ENCODE measurements around the gene RAD21L1. TPM values are rescaled to one million over a fixed set of nuclear protein-coding genes. Genes with fewer than 3 reads are reported as not detected.

RAD21L1 gene
- total RNA-seq, 2 donors from 2014 or later, result not detected

DNA sequence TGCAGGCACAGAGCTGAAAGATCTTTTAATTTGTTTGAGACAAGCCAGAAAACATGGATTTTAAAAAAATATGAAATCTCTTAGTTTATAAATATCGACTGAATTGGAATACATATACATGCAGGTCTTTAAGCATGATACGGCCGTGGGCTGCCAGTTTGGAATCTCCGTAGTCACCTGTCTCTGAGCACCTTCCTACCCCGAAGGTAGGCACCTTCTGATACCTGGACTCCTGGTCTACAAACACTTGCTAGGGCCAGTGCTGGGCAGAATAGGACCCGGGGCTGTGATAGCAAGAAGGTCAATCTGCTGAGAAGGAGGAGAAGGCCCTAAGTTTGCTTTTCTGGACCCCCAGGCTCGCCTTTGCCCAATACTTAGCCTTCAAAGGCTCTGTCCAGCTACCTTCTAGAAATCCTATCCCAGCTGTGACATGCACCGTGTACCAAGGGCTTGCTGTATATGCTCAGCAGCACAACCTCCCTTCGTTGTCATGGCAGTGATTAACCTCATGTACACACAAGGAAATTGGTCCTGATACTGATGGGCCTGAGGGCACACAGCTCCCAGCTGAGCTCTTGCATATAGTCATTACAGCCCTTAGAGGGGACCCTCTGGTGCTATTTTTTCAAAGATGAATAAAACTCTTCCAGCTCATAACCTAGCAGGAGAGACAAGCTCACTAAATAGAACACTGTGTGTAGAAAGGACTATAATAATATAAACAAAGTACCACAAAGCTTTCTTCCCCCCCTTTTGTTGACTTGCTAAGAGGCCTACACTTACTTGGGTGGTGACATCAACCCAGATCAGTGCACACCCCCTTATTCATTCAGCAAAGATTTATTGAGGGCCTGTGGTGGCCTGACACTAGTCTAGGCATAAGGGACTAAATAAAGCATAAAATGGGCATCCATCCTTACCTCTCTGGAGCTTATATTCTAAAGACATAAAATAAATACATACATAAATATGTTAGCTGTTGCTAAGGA lies 58.0 kb downstream of the RAD21L1 start:
- Histone ChIP-seq H3K36me3 (no peaks in the 10 kb centered on the region), H3K27ac (no peak overlapping the region), H3K4me1 (no peaks in the 10 kb centered on the region), H3K4me3 (no peak overlapping the region), H3K9me3 (no peaks in the 10 kb centered on the region), H3K27me3 (no peaks in the 10 kb centered on the region)
- TF ChIP-seq, protein P1, sequence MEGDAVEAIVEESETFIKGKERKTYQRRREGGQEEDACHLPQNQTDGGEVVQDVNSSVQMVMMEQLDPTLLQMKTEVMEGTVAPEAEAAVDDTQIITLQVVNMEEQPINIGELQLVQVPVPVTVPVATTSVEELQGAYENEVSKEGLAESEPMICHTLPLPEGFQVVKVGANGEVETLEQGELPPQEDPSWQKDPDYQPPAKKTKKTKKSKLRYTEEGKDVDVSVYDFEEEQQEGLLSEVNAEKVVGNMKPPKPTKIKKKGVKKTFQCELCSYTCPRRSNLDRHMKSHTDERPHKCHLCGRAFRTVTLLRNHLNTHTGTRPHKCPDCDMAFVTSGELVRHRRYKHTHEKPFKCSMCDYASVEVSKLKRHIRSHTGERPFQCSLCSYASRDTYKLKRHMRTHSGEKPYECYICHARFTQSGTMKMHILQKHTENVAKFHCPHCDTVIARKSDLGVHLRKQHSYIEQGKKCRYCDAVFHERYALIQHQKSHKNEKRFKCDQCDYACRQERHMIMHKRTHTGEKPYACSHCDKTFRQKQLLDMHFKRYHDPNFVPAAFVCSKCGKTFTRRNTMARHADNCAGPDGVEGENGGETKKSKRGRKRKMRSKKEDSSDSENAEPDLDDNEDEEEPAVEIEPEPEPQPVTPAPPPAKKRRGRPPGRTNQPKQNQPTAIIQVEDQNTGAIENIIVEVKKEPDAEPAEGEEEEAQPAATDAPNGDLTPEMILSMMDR (IDR thresholded peaks at IDR 0.05), result no peak
- no peak for DNase-seq (ENCODE audit: low spot score)

DNA sequence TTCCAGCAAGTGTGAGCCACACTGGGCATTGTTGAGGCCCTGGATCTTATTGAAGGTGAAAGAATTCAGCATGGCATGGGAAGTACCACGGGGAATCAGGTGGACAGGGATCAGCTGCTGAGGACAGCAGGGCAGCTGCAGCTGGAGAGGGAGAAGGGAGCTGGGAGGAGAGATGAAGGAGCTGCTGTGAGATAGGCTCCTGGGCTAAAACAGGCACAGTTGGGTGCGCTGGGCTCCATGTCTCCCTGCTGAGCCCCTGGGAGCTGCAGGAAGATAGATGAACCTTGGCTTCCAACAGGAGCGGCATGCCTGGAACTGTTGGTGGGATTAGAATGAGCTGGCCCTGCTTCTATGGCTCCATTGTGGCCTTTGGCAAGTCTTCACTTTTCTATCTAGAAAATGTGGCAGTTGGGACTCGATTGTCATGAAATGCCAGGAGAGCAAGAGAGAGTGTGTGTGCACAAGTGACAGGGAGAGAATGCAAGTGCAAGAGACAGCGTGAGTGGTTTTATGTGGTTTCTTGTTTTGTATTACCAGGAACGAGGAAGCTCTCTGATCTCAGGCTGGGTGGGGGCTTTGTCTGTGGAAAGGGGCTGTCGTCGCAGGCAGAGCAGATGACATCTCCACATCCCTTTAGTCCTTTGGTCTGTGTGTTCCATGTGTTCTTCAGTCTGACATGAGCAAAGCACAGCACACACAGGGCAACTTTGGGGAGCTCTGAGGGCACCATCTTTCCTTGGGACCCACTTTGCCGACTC lies 60.6 kb downstream of the RAD21L1 start:
- no peaks in the 10 kb centered on the region for H3K9me3 ChIP-seq
- DNase-seq (ENCODE audit: low spot score), result no peak
- H3K27ac ChIP-seq, result no peak overlapping the region
- no peak overlapping the region for H3K4me3 ChIP-seq
- H3K27me3 ChIP-seq, result no peaks in the 10 kb centered on the region
- TF ChIP-seq, protein P1 (IDR thresholded peaks at IDR 0.05), result no peak
- H3K4me1 ChIP-seq, result peaks cover 0 to 4% of the 10 kb centered on the region in 2 donors
- no peaks in the 10 kb centered on the region for H3K36me3 ChIP-seq

DNA sequence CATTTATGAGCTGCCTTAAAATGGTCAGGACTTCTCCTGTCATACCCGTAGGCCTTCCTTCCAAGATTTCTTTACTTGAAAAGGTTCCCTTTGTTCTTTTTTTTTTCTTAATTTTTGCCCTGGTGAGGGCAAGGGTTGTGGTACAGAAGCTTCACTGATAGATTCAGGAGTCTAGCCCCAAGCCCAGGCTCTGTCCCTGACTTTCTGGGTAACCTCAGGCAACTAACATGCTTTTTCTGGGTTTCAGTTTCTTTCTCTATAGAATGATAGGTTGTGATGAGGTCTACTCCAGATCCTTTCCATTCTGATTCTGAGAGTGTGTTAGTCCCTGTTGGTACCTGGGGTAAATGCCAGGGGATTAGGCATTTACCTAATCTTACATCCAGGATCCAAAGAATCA lies 61.5 kb downstream of the RAD21L1 start:
- Histone ChIP-seq H3K4me3 (no peak overlapping the region), H3K27me3 (no peaks in the 10 kb centered on the region), H3K9me3 (no peaks in the 10 kb centered on the region), H3K36me3 (no peaks in the 10 kb centered on the region), H3K4me1 (peaks cover 0 to 6% of the 10 kb centered on the region in 2 donors), H3K27ac (no peak overlapping the region)
- TF ChIP-seq, protein P1 (IDR thresholded peaks at IDR 0.05), result no peak
- no peak for DNase-seq (ENCODE audit: low spot score)

DNA sequence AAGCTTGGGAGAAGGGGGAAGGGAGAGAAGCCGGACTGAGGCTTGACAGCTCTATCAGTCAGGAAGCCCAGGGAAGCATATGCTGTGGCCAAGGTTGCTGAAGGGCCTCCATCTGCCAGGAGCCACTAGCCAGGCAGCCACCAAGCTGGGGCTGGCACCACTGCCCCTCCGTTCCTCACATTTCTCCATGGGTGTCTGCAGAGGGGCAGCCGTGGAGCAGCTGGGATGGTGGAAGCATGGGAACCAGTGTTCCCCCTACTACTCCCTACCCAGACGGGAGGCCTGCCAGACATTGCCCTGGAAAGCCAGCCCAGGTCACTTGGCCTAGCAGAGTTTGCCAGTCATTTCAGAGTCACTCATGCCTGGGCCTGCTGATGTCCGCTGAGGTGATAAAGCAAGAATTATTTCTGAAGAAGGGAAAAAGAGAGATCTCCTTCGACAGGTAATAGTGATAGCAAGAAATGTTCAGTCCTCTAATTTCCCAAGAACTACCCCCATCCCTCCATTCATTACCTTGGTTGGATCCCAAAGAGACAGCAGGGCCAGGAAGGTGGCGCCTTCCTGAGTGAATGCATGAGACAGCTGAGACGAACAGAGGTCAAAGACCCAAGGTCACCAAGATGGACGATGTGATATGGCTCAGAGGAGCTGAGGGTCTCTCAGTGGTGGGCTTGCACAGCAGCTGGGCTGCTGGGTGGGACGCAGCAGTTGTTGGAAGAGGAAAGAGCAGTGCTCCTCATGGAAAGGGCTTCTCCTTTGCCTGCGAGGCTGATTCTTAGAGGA lies 62.1 kb downstream of the RAD21L1 start:
- DNase-seq (ENCODE audit: low spot score), result no peak
- no peaks in the 10 kb centered on the region for H3K27me3 ChIP-seq
- TF ChIP-seq, protein P1 (IDR thresholded peaks at IDR 0.05), result no peak
- no peak overlapping the region for H3K4me3 ChIP-seq
- H3K27ac ChIP-seq, result no peak overlapping the region
- H3K9me3 ChIP-seq, result no peaks in the 10 kb centered on the region
- H3K36me3 ChIP-seq, result no peaks in the 10 kb centered on the region
- peaks cover 0 to 6% of the 10 kb centered on the region in 2 donors for H3K4me1 ChIP-seq

DNA sequence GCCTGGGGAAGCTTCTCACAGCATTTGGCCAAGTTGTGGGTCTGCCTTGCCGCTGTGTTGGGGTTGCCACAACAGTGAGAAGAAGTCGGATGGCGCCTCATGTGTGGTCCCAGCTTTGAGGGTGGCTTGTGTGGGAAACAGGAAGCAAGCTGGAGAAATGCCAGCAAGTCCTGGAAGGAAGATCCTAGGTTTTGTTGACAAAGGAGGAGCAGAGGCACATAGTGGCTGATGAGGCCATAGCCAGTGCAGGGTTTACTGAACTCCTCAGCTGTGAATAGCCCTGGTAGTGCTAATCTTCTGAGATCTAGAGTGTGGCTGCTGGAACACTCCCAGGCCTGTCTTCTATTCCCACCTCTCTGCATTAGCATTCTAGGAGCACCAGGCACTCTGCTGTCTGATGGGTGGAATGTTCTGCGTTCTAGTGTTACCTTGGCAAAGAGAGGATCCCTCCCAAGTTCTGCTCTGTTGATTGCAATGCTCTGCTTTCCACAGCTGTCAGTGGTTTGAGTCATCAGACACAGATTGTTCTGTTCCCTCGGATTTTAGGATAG lies 65.4 kb downstream of the RAD21L1 start:
- Histone ChIP-seq H3K4me1 (peaks cover 0 to 6% of the 10 kb centered on the region in 2 donors), H3K36me3 (no peaks in the 10 kb centered on the region), H3K9me3 (no peaks in the 10 kb centered on the region), H3K27ac (no peak overlapping the region), H3K4me3 (no peak overlapping the region), H3K27me3 (no peaks in the 10 kb centered on the region)
- no peak for DNase-seq (ENCODE audit: low spot score)
- TF ChIP-seq, protein P1 (IDR thresholded peaks at IDR 0.05), result no peak

Measured in right atrium auricular region (tissue), 2 donors.